Measurements from ENCODE around the gene CALD1.

DNA sequence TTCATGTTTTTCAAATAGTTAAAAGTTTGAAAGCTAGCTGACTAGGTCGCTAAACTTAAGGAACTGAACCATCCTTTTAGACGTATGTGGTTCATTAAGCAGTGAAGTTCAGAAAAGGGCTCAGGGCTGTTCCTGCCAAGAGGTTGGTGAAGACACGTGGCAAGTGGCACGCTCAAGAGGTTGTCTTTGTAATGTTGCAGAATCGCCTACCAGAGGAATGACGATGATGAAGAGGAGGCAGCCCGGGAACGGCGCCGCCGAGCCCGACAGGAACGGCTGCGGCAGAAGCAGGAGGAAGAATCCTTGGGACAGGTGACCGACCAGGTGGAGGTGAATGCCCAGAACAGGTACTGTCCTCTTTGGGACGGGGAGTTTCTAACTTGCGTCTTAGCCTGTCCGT, 149.1 kb downstream of the CALD1 start:
- TF ChIP-seq, protein P1, sequence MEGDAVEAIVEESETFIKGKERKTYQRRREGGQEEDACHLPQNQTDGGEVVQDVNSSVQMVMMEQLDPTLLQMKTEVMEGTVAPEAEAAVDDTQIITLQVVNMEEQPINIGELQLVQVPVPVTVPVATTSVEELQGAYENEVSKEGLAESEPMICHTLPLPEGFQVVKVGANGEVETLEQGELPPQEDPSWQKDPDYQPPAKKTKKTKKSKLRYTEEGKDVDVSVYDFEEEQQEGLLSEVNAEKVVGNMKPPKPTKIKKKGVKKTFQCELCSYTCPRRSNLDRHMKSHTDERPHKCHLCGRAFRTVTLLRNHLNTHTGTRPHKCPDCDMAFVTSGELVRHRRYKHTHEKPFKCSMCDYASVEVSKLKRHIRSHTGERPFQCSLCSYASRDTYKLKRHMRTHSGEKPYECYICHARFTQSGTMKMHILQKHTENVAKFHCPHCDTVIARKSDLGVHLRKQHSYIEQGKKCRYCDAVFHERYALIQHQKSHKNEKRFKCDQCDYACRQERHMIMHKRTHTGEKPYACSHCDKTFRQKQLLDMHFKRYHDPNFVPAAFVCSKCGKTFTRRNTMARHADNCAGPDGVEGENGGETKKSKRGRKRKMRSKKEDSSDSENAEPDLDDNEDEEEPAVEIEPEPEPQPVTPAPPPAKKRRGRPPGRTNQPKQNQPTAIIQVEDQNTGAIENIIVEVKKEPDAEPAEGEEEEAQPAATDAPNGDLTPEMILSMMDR (IDR thresholded peaks at IDR 0.05; ENCODE audit: insufficient read depth, low read length, poor library complexity, severe bottlenecking), result no peak
- TF ChIP-seq EZH2phosphoT487 (conservative IDR thresholded peaks at IDR 0.05; ENCODE audit: low read length), result no peak

All from SU-DHL-6 (cell line).